GM18868 (cell line): ENCODE measurements around the gene NUMA1.

ENCODE experiments used
- ATAC-seq: cut with Tn5 transposase; IDR thresholded peaks from one replicate; pipeline ENCODE4 v1.9.1; 2021; ENCODE audit warnings: mild to moderate bottlenecking, moderate library complexity; ENCODE audit not compliant: unreplicated experiment

NUMA1 gene, protein sequence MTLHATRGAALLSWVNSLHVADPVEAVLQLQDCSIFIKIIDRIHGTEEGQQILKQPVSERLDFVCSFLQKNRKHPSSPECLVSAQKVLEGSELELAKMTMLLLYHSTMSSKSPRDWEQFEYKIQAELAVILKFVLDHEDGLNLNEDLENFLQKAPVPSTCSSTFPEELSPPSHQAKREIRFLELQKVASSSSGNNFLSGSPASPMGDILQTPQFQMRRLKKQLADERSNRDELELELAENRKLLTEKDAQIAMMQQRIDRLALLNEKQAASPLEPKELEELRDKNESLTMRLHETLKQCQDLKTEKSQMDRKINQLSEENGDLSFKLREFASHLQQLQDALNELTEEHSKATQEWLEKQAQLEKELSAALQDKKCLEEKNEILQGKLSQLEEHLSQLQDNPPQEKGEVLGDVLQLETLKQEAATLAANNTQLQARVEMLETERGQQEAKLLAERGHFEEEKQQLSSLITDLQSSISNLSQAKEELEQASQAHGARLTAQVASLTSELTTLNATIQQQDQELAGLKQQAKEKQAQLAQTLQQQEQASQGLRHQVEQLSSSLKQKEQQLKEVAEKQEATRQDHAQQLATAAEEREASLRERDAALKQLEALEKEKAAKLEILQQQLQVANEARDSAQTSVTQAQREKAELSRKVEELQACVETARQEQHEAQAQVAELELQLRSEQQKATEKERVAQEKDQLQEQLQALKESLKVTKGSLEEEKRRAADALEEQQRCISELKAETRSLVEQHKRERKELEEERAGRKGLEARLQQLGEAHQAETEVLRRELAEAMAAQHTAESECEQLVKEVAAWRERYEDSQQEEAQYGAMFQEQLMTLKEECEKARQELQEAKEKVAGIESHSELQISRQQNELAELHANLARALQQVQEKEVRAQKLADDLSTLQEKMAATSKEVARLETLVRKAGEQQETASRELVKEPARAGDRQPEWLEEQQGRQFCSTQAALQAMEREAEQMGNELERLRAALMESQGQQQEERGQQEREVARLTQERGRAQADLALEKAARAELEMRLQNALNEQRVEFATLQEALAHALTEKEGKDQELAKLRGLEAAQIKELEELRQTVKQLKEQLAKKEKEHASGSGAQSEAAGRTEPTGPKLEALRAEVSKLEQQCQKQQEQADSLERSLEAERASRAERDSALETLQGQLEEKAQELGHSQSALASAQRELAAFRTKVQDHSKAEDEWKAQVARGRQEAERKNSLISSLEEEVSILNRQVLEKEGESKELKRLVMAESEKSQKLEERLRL (N-terminal part only)

DNA sequence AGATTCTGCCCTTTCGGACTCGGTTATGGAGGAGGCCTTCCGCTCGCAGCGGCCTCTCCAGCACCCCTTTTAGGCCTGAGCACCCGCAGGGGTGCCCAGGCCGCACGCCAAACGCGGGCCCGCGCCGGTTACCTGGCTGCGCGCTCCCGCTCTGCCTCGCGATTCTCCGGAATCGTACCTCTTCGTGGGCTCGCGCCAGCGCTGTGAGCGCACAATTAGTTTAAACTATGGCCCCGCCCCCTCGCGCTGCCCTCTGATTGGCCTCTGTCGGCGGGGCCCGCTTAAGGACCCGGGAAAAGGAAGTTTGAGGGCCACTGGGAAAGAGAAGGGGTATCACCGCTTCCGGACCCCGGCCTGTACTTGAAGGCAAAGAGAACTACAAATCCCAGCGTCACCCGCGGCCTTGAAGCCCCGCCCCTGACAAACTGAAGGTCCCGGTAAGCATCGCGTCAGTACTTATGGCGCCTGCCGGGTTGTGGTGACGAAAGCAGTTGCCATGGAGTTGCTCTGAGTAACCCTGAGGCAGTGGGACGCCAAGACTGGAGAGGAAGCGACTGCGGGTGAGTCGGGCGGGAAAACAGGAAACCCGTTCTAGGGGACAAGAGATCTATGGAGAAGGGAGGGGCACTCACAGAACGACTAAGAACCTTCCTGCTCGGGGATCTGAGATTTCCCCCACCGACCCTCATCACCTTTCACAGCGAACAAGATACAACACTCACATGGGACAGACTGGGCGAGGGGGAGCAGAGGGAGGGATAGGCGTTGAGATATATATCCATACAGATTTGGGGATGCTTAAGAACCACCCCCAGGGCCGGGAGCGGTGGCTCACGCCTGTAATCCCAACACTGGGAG, at the start of gene NUMA1, which contains the start of gene LRRC51:
TSS of gene NUMA1 (minus strand) at position 217 of the 858 bp plus-strand sequence. CDS start 44,599 bp downstream, outside the sequence.
TSS of gene LRRC51 (plus strand) at position 525 of the 858 bp plus-strand sequence. CDS start 8,234 bp downstream, outside the sequence.
- ATAC-seq: peak; percentile 91

DNA sequence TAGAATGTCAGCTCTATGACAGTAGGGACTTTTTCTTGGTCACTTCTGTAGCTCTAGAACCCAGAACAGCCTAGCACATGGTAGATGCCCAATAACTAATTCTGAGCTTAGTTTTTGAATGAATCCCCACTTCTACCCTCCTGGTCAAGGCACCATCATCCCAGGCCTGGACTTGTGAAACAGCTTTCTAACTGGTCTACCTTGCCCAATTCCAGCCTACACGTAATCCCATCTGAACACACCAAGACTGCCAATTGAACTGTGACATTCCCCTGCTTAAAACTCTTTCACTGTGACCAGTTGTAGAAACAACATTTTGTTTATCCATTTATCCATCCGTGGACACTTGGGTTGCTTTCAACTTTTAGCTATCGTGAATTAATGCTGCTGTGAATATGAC, 49.0 kb upstream of the NUMA1 start:
- ATAC-seq: no peak

DNA sequence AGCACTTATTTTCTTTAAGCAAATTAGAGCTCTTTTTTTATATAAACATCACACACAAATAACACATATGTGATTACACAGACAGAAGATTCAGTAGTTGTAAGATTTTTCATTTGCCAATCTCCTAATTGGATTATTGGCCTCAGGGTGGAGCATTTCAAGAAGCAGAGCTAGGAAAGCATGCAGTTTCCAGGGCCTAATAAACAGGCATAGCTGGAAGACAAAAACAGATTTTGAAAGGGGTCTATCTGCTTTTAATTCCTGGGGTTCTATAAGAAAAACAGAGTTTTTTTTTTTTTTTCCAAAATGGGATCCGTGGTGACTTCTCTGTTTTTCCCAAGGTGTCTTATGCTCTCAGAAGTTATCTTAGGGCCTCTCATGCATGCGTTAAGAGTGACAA, 47.6 kb upstream of the NUMA1 start:
- ATAC-seq: no peak

DNA sequence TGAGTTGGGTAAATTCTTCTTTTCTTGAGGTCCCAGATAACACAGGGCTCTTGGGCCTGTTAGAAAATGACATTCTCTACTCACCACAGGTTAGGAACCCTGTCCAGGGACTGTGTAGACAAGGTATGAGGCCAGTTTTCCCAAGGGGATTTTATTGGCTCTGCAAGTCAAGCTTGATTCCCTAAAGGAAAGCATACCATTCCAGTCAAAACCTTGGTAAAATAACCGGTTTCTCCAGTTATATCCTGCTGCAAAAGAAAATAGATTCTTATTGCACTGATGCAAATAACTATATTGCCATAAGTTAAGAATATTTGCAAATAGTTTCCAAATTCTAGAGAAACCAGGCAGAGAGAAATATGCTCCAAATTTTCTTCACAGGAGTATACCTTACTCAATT, 45.6 kb upstream of the NUMA1 start:
- no peak for ATAC-seq

DNA sequence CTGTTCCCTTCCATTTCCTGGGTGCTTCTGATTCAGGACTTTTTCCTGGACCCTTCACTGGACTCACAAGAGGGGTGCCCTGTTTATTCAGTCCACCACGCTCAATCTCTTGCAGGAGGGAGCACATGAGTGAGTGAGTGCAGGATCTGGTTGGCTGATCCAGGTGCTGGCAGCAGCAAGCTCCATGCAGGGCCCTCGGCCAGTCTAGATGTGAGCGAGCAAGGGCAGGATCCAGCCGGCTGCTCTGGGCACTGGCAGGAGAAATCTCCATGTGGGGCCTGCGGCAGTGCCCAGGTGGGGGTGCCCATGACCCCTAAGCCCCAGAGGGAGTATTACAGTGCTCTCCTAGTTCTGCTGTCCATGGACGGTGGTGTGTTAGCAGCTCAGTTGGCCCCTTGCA, 43.7 kb upstream of the NUMA1 start:
- ATAC-seq: no peak

DNA sequence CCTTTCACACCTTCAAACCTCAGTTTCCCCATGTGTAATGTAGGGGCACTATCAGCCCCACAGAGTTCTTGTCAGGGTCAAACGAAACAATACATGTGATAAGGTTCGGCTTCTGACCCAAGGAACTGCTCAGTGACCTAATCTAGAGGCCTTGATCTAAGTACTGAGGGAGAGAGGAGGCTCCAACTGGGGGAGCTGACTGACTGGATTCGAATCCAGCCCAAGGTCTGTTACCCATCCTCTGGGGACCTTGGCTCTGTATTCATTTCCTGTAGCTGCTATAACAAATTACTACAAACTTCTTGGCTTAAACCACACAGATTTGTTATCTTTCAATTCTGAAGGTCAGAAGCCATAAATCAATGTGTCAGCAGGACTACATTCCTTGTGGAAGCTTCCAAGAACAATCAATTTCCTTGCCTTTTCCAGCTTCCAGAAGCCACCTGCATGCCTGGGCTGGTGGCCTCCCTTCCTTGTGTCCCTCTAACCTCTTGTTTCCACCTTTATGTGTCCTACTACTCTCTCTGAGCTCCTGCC, 42.8 kb upstream of the NUMA1 start:
- no peak for ATAC-seq

DNA sequence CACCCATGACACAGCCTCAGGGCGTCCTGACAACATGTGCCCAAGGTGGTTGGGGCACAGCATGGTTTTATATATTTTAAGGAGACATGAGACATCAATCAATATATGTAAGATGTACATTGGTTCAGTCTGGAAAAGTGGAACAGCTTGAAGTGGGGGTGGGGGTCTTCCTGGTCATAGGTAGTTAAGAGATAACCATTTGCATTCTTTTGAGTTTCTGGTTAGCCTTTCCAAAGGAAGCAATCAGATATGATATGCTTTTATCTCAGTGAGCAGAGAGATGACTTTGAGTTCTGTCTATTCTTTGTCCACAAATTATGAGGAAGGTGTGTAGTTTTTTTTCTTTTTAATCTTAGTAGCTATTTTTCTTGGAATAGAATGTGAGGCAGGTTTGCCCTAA, 42.3 kb upstream of the NUMA1 start:
- ATAC-seq: no peak

DNA sequence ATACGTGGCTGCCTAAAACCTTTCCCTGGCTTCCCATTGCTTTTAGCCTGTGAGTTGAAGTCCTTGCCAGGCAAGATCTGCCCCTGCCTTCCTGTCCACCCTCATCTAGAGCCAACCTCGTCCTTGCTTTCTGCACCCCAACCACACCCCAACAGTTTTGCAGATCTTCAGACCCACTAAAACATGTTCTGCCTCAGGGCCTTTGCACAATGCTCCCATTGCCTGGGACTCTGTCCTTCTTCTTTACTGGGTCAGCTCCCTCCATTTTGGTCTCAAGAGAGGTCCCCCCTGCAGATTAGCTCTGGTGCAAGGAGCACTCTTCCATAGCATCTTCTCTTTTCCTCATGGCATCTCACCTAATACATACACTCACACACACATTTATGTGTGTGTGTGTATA, 40.6 kb upstream of the NUMA1 start:
- no peak for ATAC-seq

DNA sequence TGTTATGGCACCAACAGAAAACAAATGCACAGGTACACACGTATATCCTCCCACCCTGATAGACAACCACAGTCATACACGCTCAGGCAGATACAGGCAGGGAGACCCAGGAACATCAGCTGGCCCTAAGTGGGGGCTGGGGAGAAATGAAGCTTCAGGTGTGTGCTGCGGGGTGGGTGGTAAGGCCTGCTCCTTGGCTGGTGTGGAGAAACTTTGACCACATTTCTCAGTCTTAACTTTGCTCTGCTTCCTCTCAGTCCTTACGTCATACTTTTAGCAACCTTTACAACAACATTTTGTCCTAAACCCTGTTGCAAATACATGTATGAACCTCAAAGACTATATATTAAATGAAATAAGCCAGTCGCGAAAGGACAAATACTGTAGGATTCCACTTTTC, 38.9 kb upstream of the NUMA1 start:
- ATAC-seq: no peak

DNA sequence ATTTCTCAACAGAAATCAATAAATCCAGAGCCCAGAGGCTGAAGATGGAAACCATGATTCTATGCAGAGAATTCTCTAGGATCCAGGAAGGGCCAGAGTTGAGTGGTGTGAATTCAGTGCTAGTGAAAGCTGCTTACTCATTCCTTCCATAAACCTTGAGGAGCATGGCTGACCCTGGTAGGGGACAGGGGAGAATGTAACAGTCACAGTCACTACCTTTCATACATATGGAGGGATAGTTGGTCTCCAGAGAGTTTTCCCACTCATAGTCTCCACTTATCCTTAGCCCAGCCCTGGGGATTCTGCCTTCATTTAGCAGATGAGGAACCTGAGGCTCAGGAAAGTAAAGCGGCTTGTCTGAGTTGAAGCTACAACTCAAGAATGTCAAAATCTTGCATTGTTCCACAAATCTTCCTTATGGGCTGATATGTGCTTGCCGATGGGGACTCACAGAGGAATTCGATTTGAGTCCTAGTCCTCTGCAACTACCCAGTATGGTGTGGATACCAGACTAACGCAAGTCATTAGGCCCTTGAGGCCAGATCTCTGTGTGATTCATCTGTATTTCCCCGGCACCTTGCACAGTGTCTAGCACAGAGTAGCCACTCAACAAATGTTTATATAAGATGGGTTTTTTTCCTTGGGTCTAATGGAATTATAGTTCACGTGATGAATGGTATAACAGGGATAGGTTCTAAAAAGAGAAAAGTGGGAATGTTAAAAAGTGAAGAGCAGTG, 35.8 kb upstream of the NUMA1 start:
- ATAC-seq: no peak

DNA sequence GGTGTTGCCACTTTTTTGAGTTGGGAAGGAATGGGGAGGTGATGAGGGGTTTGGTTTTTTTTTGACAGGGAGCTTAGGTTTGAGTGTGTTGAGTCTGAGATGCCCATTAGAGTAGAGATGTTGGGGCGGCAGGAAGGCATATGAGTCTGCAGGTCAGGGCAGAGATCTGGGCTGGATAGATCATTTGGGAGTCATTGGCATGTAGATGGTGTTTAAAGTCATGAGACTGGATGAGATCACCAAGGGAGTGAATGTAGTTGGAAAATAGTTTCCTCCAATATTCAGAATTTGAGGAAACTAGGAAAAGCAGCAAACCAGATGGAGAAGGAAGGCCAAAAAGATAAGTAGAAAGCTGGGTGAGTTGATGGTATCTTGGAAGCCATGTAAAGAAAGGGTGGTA, 34.2 kb upstream of the NUMA1 start:
- ATAC-seq: no peak

DNA sequence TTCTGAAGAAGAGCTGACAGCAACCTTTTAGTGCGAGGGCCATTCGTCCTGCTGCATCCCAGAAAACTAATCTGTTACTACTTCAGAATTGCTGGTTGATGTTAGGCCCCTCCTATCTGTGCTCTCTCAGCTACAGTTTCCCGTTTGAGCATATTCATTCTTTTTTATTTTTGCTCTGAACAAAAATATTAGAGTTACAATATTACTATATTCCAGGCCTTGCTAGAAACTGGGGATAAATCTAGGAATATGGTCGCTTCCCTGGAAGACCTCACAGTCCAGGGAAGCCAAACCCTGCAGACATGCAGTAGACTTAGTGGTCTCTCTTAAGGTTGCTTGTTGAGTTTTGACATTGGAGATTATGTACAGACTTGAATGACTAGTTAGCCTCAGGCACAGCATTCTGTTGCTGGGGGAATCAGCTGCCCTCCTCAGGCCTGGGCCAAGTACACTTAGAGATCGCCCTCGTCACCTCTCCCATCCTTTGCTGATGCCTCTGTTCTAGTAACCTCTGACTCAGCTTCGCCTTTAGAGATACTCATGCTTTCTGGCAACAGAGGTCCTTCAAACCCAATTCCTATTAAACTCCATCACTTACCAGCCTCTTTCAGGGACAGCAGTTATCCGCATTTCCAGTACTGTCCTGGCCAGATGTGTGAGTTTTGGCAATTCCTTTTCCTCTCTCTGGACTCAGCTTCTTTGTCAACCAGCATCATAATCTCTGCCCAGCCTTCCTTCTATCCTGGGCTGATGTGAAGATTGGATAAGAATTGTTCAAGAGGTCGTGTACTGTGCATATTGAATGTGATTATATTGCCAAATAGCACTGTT, 32.9 kb upstream of the NUMA1 start:
- ATAC-seq: no peak

DNA sequence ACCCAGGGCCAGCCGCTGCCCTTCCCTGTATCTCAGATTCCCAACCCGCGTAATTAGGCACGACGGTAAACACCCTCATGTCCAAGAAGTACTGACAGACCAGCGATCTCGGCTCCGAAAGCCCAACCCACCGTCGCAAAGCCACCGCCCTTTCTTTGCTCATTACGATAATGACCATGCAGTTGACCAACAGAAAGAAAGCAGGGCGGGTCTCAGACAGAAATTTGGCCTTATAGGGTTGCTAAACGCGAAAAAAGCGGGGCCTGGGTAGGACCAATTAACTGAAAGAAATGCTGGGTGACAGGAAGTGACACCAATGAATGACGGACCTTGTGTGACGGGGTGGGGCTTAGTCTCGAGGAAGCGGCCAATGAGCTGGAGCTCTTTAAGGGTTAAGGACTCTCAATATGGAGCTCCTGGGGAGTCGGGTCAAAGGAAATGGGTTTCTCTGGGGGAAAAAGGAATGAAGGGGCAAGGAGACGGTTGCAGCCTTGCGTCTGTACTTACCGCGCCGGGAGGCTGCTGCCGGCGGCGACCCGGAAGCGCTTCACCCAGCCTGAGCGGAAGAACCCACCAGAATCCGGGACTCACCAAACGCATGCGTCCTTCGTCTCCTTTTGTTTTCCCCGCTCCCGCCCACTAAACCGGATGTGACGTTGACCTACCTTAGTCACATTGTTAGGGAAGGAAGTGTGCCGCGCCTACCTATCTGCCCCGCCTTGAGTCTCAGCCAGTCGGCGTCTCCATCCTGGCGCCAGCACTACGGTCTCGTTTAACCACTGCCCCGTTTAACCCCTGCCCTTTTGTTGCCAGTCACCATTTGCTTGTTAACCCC, 32.0 kb upstream of the NUMA1 start, which contains the start of gene ANAPC15:
TSS of gene ANAPC15 (minus strand) at position 553 of the 835 bp plus-strand sequence. CDS start 1,419 bp downstream, outside the sequence.
- ATAC-seq: peak; percentile 89

DNA sequence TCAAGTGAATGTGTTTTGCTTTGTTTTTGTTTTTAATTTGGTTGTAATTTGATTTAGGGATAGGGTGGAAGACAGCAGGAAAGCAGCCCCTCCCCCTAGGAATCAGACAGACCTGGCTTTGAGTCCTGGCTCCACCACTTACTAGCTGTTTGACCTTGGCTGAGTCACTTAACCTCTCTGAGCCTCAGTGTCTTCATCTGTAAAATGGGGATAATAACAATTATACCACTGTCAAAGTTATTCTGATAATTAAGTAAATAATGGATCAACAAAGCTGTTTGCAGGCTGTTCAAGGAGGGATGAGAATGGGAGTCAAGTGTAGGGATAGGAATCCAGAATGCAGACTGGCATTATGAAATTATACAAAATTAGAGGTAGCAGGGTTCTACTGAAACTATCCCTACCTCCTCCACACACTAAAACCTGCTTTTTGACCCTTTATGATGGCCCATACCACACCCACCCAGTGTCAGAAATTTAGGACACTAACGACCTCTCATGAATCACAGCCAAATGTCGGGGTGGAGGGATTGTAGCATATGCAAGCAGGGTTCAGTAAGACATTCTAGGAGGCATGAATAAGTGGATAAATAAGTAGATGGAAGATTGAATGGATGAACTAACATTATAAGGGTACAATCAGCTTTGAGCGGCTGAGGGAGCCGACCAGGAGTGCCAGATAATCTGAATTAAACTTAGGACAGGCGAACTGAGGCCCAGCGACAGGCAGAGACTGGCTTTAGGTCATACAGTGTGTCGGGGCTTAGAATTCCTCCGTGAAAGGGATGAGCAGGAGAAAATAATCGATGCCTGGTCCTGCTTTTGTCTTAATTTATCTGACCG, 31.2 kb upstream of the NUMA1 start:
- ATAC-seq: no peak

DNA sequence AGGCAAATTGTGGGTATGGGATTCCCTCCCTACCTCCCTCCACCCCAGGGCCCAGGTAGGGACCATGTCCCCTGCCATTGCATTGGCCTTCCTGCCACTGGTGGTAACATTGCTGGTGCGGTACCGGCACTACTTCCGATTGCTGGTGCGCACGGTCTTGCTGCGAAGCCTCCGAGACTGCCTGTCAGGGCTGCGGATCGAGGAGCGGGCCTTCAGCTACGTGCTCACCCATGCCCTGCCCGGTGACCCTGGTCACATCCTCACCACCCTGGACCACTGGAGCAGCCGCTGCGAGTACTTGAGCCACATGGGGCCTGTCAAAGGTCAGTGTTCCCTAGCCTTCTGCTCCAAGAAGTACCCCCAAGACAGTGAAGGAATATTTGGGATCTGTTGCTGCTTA, 25.5 kb upstream of the NUMA1 start, which contains the start of gene TOMT:
TSS of gene TOMT (plus strand) at position 37 of the 400 bp plus-strand sequence. CDS start at position 65, 28 bp downstream.
- no peak for ATAC-seq

DNA sequence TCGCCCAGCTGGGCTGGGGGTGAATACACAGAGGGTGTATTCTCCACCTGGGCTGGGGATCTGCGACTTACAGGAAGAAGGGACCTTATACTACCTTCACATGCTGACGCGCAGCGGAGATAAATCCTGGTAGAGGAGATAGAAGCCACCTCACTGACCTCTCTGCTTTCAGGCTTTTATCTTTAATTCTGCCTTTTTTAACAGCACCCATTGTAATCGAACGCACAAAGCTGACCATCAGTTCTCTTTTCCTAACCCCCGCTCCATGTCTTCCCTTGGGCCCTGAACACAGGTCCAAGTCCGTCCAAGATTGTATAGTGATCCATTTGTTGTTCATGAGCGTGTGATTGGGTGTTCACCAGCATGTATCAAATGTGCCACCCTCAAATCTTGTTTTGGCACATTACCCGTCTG, 23.4 kb upstream of the NUMA1 start:
- no peak for ATAC-seq
